Heart left ventricle (tissue), 13 donors: ENCODE measurements around the gene MAGI2.

Experiments used
- POLR2A ChIP-seq, 2 donors: fragments of 450-650 bp; IDR thresholded peaks; one replicate each; pipeline ENCODE4 v1.6.1; 2017; ENCODE audit warnings: antibody characterized with exemption in 2 of 2, mild to moderate bottlenecking in 2 of 2, moderate library complexity in 2 of 2
- TF ChIP-seq, protein P1 (sequence below), 12 donors: fragments of 200-600 bp; sonication (generic) in 4 of 12; IDR thresholded peaks; one replicate each; pipeline versions ENCODE4 v1.5.0 to v1.8.0; 2018 to 2022; ENCODE audit warnings: antibody characterized with exemption in 12 of 12, mild to moderate bottlenecking in 5 of 12
- donor health status: ischemic (EF 13 %, LVEDD 7.1; RV severe dilation, severe dysfunction).
- donor health status: DM: no; HTN: yes; CAD: no.
- donor health status: DM: no; HTN: no; CAD: no.
- donor health status: ischemic (EF 25% LVEDD 6.9; RV normal size, moderate dysfunction).
- donor health status: ischemic (EF 25% LVEDD 5.7; RV mildly dilated, moderate dysfunction).
- donor health status: ischemic (EF 35%, LVEDD 5.7; RV mildly dilated, moderate dysfunction).
- donor health status: nonischemic (EF 11% LVEDD 7.7; RV severe dilation, severe dysfunction).
- donor health status: DM: yes; HTN: yes; CAD: no.
- donor health status: PGD.
- donor health status: ischemic (EF 29% LVEDD 5.4; RV normal size, mild dysfunction).
- donor health status: nonischemic (EF 23%, LVEDD 6.1; RV moderate dilation, normal function).

DNA sequence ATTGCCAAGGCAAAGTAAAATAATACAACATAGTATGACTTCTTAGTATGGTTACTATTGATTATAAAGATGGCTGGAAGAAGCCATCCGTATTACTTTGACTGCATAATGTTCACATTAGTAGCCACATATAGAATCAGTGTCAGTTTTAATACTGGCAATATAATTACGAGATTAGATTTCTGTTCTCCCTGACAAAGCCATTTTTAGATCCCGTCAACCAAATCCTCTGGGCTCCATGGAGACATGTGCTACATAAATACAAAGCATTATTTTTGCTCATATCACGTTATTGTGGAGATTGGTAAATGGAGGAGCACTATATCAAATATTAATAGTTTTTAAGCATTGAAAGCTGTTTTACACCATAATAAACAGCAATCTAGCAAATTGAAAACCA, 124.0 kb downstream of the MAGI2 start:
- TF ChIP-seq, protein P1, sequence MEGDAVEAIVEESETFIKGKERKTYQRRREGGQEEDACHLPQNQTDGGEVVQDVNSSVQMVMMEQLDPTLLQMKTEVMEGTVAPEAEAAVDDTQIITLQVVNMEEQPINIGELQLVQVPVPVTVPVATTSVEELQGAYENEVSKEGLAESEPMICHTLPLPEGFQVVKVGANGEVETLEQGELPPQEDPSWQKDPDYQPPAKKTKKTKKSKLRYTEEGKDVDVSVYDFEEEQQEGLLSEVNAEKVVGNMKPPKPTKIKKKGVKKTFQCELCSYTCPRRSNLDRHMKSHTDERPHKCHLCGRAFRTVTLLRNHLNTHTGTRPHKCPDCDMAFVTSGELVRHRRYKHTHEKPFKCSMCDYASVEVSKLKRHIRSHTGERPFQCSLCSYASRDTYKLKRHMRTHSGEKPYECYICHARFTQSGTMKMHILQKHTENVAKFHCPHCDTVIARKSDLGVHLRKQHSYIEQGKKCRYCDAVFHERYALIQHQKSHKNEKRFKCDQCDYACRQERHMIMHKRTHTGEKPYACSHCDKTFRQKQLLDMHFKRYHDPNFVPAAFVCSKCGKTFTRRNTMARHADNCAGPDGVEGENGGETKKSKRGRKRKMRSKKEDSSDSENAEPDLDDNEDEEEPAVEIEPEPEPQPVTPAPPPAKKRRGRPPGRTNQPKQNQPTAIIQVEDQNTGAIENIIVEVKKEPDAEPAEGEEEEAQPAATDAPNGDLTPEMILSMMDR (IDR thresholded peaks at IDR 0.05), result no peak
- no peak for TF ChIP-seq POLR2A (IDR thresholded peaks at IDR 0.05)
